ENCODE results near the gene CTPS2.

GRCh38 chrX:16739574-16739973 lies 27.1 kb upstream of the CTPS2 start:
- no peak for TF ChIP-seq CTCF (IDR thresholded peaks at IDR 0.05)
- TF ChIP-seq POLR2A (IDR thresholded peaks at IDR 0.05) = no peak

Data from thyroid gland (tissue), 4 donors.